OCI-M1 (cell line): ENCODE data around the gene CAMK2G.

Source experiments
- DNase-seq: peaks from one replicate; lab custom pipeline; 2025; lab: John Stamatoyannopoulos, UW

Gene CAMK2G

GRCh38 chr10:73863039-73863817, 11.1 kb downstream of the CAMK2G start:
- DNase-seq = no peak

- no peak for DNase-seq
Observed at GRCh38 chr10:73862011-73862410, 12.3 kb downstream of the CAMK2G start.

GRCh38 chr10:73859784-73860491, 14.4 kb downstream of the CAMK2G start:
- no peak for DNase-seq

GRCh38 chr10:73859428-73859783, 14.9 kb downstream of the CAMK2G start:
- no peak for DNase-seq

GRCh38 chr10:73858750-73859427, 15.5 kb downstream of the CAMK2G start:
- no peak for DNase-seq

GRCh38 chr10:73858013-73858708, 16.2 kb downstream of the CAMK2G start:
- DNase-seq = no peak

GRCh38 chr10:73857446-73857845, 16.9 kb downstream of the CAMK2G start:
- DNase-seq = peak; percentile 34

- no peak for DNase-seq
Observed at GRCh38 chr10:73856261-73856660, 18.1 kb downstream of the CAMK2G start.

GRCh38 chr10:73855413-73855812, 18.9 kb downstream of the CAMK2G start:
- DNase-seq = no peak

GRCh38 chr10:73854310-73854709, 20.0 kb downstream of the CAMK2G start:
- DNase-seq = no peak

- DNase-seq = no peak
Observed at GRCh38 chr10:73853196-73853595, 21.2 kb downstream of the CAMK2G start.

GRCh38 chr10:73850863-73851461, 23.4 kb downstream of the CAMK2G start:
- DNase-seq = peak; percentile 30

GRCh38 chr10:73850211-73850610, 24.1 kb downstream of the CAMK2G start:
- no peak for DNase-seq

- DNase-seq = peak; percentile 96
Observed at GRCh38 chr10:73848821-73849489, 25.4 kb downstream of the CAMK2G start.

- DNase-seq = no peak
Observed at GRCh38 chr10:73847031-73847430, 27.3 kb downstream of the CAMK2G start.

GRCh38 chr10:73843261-73843660, 31.1 kb downstream of the CAMK2G start:
- no peak for DNase-seq

- no peak for DNase-seq
Observed at GRCh38 chr10:73842349-73842748, 32.0 kb downstream of the CAMK2G start.

- DNase-seq = no peak
Observed at GRCh38 chr10:73841526-73842285, 32.6 kb downstream of the CAMK2G start.

- DNase-seq = no peak
Observed at GRCh38 chr10:73841061-73841421, 33.3 kb downstream of the CAMK2G start.

- no peak for DNase-seq
Observed at GRCh38 chr10:73840403-73841060, 33.8 kb downstream of the CAMK2G start.
